ENCODE measurements around the gene TXNDC2.

TXNDC2 gene

DNA sequence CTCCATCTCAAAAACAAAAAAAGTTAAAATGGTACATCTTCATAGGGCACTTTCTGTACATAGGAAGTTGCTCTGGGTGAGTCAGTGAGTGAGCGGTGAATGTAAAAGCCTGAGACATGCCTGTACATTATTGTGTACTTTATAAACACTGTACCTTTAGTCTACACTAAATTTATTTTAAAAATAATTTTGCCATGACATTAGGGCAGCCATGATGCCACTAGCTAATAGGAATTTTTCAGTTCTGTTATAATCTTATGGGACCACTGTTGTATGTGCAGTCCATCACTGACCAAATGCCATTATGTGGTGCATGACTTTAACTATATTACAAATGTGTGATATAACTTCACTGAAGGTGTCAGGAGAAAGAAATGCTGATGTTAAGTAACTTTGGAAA is 11.0 kb upstream of the TXNDC2 start:
- no peak for TF ChIP-seq CTCF (IDR thresholded peaks at IDR 0.05; ENCODE audit: low read depth, low read length, missing control alignments)
- DNase-seq (ENCODE audit: low read depth): no peak
- no peak overlapping the region for H3K4me3 ChIP-seq (ENCODE audit: low read depth, low read length)

DNA sequence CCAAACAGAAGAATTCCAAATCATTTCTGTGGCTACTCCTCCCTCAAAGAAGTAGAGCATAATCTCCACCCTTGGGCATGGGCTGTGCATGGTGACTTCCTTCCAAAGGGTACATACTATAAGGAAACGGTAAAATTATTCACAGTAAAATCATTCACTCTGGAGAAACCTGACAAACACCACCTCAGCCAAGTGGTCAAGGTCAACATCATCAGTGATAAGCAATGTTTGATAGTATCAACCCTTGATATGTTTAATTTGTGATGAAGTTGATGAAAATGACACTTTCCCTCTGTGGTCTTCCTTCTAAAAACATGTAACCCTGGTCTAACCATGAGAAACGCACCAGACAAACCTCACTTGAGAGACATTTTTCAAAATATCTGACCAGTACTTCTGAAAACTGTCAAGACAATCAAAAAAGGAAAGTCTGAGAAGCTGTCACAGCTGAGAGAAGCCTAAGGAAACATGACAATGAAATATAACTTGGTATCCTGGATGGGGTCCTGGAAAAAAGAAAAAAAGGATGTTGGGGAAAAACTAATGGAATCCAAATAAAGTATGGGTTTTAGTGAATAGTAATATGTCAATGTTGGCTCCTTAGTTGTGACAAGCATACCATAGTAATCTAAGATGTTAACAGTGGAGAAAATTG is 9.4 kb upstream of the TXNDC2 start:
- TF ChIP-seq CTCF (IDR thresholded peaks at IDR 0.05; ENCODE audit: low read depth, low read length, missing control alignments): no peak
- DNase-seq (ENCODE audit: low read depth): no peak
- H3K4me3 ChIP-seq (ENCODE audit: low read depth, low read length): no peak overlapping the region

- H3K4me3 ChIP-seq (ENCODE audit: low read depth, low read length): no peak overlapping the region
- TF ChIP-seq CTCF (IDR thresholded peaks at IDR 0.05; ENCODE audit: low read depth, low read length, missing control alignments): no peak
- no peak for DNase-seq (ENCODE audit: low read depth)
Measured at GRCh38 chr18:9876867-9877654, 8.7 kb upstream of the TXNDC2 start.

- no peak for DNase-seq (ENCODE audit: low read depth)
- TF ChIP-seq CTCF (IDR thresholded peaks at IDR 0.05; ENCODE audit: low read depth, low read length, missing control alignments): no peak
- H3K4me3 ChIP-seq (ENCODE audit: low read depth, low read length): no peak overlapping the region
Measured at GRCh38 chr18:9877655-9878014, 8.1 kb upstream of the TXNDC2 start.

DNA sequence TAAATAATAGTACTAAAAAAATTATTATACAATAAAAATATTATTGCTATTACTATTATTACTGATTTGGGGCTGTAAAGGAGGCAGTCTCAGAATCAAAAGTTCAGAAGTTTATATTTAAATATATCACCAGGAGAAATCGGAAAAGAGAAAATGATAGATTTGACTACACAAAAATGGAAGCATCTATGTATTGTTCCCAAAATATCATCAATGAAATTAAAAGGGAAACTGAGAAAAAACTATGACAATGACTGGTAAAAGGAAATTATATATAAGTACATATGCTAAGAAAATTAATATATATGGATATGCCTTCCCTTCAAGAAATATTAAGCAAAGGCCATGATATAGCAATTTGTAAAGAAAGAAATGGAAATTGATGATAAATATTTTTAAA is 7.7 kb upstream of the TXNDC2 start:
- no peak for TF ChIP-seq CTCF (IDR thresholded peaks at IDR 0.05; ENCODE audit: low read depth, low read length, missing control alignments)
- DNase-seq (ENCODE audit: low read depth): no peak

DNA sequence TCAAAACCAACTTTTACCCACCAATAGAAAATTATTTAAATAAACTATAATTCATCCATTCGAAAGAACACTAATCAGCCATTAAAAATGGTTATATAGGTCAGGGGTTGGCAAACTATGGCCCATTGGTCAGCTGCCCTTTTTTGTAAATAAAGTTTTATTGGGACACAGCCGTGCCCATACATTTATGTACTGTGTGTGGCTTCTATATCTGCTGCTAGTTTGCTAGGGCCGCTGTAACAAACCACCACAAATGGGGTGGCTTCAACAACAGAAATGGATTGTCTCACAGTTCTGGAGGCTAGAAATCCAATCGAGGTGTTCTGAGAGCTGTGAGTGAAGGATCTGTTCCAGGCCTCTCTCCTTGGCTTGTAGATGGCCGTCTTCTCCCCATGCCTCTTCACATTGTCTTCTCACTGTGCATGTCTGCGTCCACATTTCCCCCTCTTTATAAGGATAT is 7.0 kb upstream of the TXNDC2 start:
- no peak for DNase-seq (ENCODE audit: low read depth)
- TF ChIP-seq CTCF (IDR thresholded peaks at IDR 0.05; ENCODE audit: low read depth, low read length, missing control alignments): no peak

More for the DNA sequence above, 7.7 kb upstream of the TXNDC2 start:
- no peak overlapping the region for H3K4me3 ChIP-seq (ENCODE audit: low read depth, low read length)

More for the DNA sequence above, 7.0 kb upstream of the TXNDC2 start:
- H3K4me3 ChIP-seq (ENCODE audit: low read depth, low read length): no peak overlapping the region
